Suprapubic skin (tissue), 4 donors: ENCODE data around the gene CLSTN2. TPM values are rescaled to one million over a fixed set of nuclear protein-coding genes. Genes with fewer than 3 reads are reported as not detected.
A peak's percentile ranks its signal among the peaks of the same experiment; 100 is the strongest.

Source experiments
- DNase-seq, 2 donors: peaks; one replicate each; pipeline ENCODE4 v3.0.0-alpha.2; 2019; ENCODE audit warnings: low spot score in 2 of 2
- H3K27ac ChIP-seq: fragments of 200-600 bp; sonication (generic); one replicate; pipeline ENCODE4 v1.5.1; 2019
- H3K27me3 ChIP-seq: fragments of 200-600 bp; sonication (generic); one replicate; pipeline ENCODE4 v1.5.1; 2019
- H3K36me3 ChIP-seq: fragments of 200-600 bp; sonication (generic); one replicate; pipeline ENCODE4 v1.5.1; 2019
- H3K4me1 ChIP-seq: fragments of 200-600 bp; sonication (generic); one replicate; pipeline ENCODE4 v1.5.1; 2019
- H3K4me3 ChIP-seq: fragments of 200-600 bp; sonication (generic); one replicate; pipeline ENCODE4 v1.5.1; 2019; ENCODE audit warnings: mild to moderate bottlenecking
- H3K9me3 ChIP-seq: fragments of 200-600 bp; sonication (generic); one replicate; pipeline ENCODE4 v1.5.1; 2019
- CTCF ChIP-seq, 2 donors: fragments of 200-600 bp in 1 of 2; fragments of 450-650 bp in 1 of 2; sonication (generic) in 1 of 2; IDR thresholded peaks; one replicate each; pipeline ENCODE4 v1.5.1; 2016 to 2019; ENCODE audit warnings: antibody characterized with exemption in 2 of 2, mild to moderate bottlenecking in 1 of 2, moderate library complexity in 1 of 2
- EP300 ChIP-seq: sonication (generic); formaldehyde crosslinking; IDR thresholded peaks from one replicate; pipeline ENCODE4 v1.6.1; 2017; ENCODE audit warnings: antibody characterized with exemption
- POLR2A ChIP-seq, 2 donors: fragments of 450-650 bp; IDR thresholded peaks; one replicate each; pipeline ENCODE4 v1.6.1; 2017; ENCODE audit warnings: antibody characterized with exemption in 2 of 2, mild to moderate bottlenecking in 2 of 2, moderate library complexity in 2 of 2
- POLR2AphosphoS5 ChIP-seq, 3 donors: sonication (generic); formaldehyde crosslinking; IDR thresholded peaks; one replicate each; pipeline ENCODE4 v1.6.1; 2017; ENCODE audit warnings: antibody characterized with exemption in 3 of 3
- WGBS: methylation state at CpG from one replicate; pipeline ENCODE4 v1.1.5; 2018; 5-methylcytosine and 5-hydroxymethylcytosine counted together
- total RNA-seq, 4 donors: library from RNA; depleted of rRNA; stranded (reverse); fragments of >200 nt; gene quantifications; one replicate each; pipeline ENCODE4 v1.1.0, GENCODE V29; 2016

CLSTN2 gene
- total RNA-seq, 4 donors from 2014 or later, result 4.3 to 14.1 (median 7.4) TPM

DNA sequence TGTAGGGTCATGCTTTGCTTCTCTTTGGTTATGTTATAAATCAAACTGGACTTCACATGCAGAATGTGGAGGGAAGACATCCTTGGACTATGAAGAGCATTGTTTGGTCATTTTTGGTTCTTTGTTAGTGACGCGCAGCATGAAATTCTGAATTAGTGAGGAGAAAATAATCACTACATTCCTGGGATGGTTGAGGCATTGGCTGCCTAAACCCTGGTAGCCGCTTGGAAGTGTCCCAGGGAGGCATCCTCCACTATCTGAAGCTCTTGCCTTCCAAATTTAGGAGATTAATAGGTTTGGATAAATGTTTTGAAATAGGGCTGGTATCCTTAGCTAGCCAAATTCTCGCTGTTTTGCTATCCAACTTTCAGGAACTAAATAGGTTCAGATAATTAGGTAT lies 96.2 kb downstream of the CLSTN2 start:
- no peak for DNase-seq
- no peaks in the 10 kb centered on the region for H3K4me1 ChIP-seq
- H3K9me3 ChIP-seq, result no peaks in the 10 kb centered on the region
- H3K27me3 ChIP-seq, result no peaks in the 10 kb centered on the region
- no peak overlapping the region for H3K4me3 ChIP-seq
- H3K27ac ChIP-seq, result no peak overlapping the region
- TF ChIP-seq POLR2AphosphoS5 (IDR thresholded peaks at IDR 0.05), result no peak
- TF ChIP-seq EP300, result no peak
- TF ChIP-seq POLR2A (IDR thresholded peaks at IDR 0.05), result no peak
- no peaks in the 10 kb centered on the region for H3K36me3 ChIP-seq
- WGBS, result 80% methylated on average over 4 of the region's 4 CpGs

DNA sequence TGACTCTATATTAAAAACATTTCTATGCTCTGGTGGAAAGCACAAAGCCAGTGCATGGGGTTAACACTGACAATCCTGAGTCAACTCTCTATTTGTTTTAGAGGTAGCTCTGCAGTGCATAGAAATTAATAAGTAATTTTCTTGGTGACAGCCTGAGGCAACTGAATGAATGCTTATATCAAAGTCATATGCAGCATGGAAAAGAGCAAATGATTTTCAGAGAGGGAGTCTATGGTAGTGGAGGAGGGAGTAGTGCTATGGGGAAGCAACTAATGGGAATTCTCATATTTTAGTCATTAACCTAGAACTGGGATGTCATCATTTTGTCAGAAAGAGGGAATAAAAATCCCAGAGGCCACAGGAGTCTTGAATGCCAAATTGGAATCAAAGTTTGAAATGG lies 99.1 kb downstream of the CLSTN2 start:
- Histone ChIP-seq H3K9me3 (no peaks in the 10 kb centered on the region), H3K27me3 (no peaks in the 10 kb centered on the region), H3K4me1 (no peaks in the 10 kb centered on the region), H3K27ac (no peak overlapping the region), H3K36me3 (no peaks in the 10 kb centered on the region), H3K4me3 (no peak overlapping the region)
- TF ChIP-seq CTCF (IDR thresholded peaks at IDR 0.05), result no peak
- TF ChIP-seq POLR2A (IDR thresholded peaks at IDR 0.05), result no peak
- TF ChIP-seq EP300, result no peak
- TF ChIP-seq POLR2AphosphoS5 (IDR thresholded peaks at IDR 0.05), result no peak
- no peak for DNase-seq

GRCh38 chr3:140035871-140036270 lies 100.9 kb downstream of the CLSTN2 start:
- no peak for TF ChIP-seq POLR2AphosphoS5 (IDR thresholded peaks at IDR 0.05)
- no peak for TF ChIP-seq EP300
- no peak for TF ChIP-seq CTCF (IDR thresholded peaks at IDR 0.05)
- Histone ChIP-seq H3K4me3 (no peak overlapping the region), H3K27me3 (no peaks in the 10 kb centered on the region), H3K36me3 (no peaks in the 10 kb centered on the region), H3K4me1 (no peaks in the 10 kb centered on the region), H3K9me3 (no peaks in the 10 kb centered on the region), H3K27ac (no peak overlapping the region)
- 67% methylated on average over 2 of the region's 2 CpGs for WGBS
- DNase-seq, result no peak

DNA sequence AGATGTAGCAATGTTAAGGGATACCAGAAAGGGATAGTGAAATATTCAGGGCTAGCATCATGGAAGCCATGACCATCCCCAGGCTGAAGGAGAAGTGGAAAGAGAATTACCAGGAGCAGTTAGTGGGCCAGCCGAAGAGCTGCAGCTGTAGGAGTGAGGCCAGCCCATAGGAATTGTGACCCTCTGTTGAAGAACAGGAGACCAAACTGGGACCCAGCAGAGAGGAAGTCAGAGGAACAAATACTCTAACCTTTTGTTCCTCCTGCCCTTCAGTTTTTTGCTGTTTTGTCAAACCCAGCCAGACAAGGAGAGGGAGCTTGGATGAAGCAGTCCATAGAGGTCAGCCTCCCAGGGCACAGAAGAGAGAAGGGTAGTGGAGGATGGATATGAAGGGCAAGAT lies 115.4 kb downstream of the CLSTN2 start:
- Histone ChIP-seq H3K27ac (no peak overlapping the region), H3K9me3 (no peaks in the 10 kb centered on the region), H3K4me3 (no peak overlapping the region), H3K36me3 (no peaks in the 10 kb centered on the region), H3K4me1 (no peaks in the 10 kb centered on the region), H3K27me3 (no peaks in the 10 kb centered on the region)
- TF ChIP-seq CTCF (IDR thresholded peaks at IDR 0.05) (no peak), EP300 (no peak), POLR2AphosphoS5 (IDR thresholded peaks at IDR 0.05) (no peak), POLR2A (IDR thresholded peaks at IDR 0.05) (no peak)
- no peak for DNase-seq
- WGBS, result 95% methylated on average over 1 of the region's 1 CpG

GRCh38 chr3:140051019-140051957 lies 116.3 kb downstream of the CLSTN2 start:
- no peak overlapping the region for H3K27ac ChIP-seq
- H3K4me1 ChIP-seq, result no peaks in the 10 kb centered on the region
- TF ChIP-seq CTCF (IDR thresholded peaks at IDR 0.05), result peak in 1 of 2 donors; percentile 17
- no peak for TF ChIP-seq POLR2AphosphoS5 (IDR thresholded peaks at IDR 0.05)
- H3K4me3 ChIP-seq, result no peak overlapping the region
- DNase-seq, result no peak
- H3K9me3 ChIP-seq, result no peaks in the 10 kb centered on the region
- no peaks in the 10 kb centered on the region for H3K27me3 ChIP-seq
- WGBS, result 52% methylated on average over 12 of the region's 12 CpGs
- H3K36me3 ChIP-seq, result no peaks in the 10 kb centered on the region
